GM23248 (cell line): ENCODE data around the gene CCT6B.

ENCODE experiments used
- EZH2 ChIP-seq: fragments of 200-600 bp; sonication (generic); IDR thresholded peaks from 2 replicates; pipeline ENCODE4 v1.6.1; 2018; ENCODE audit warnings: antibody characterized with exemption, mild to moderate bottlenecking; ENCODE audit not compliant: insufficient read depth, poor library complexity, severe bottlenecking
- EZH2phosphoT487 ChIP-seq: fragments of 200-600 bp; sonication (generic); IDR thresholded peaks from 2 replicates; pipeline ENCODE4 v1.6.1; 2018; ENCODE audit warnings: antibody characterized with exemption, moderate library complexity, mild to moderate bottlenecking, low read depth; ENCODE audit not compliant: insufficient read depth

- TF ChIP-seq EZH2: no peak
- no peak for TF ChIP-seq EZH2phosphoT487
These were observed 76.2 kb downstream of the CCT6B start for GRCh38 chr17:34885076-34885475.
